OCI-LY7 (cell line): ENCODE measurements around the gene COBL. TPM values are rescaled to one million over a fixed set of nuclear protein-coding genes. Genes with fewer than 3 reads are reported as not detected.

Source experiments
- BruUV-seq: library from RNA; stranded (reverse); fragments of 400-500 nt; replicated peaks from 2 replicates; lab custom pipeline; 2021; lab: Mats Ljungman, UMichigan
- CTCF ChIA-PET: fragments of 300-600 bp; sonication (Branson Sonifier 250); formaldehyde crosslinking; loops from one replicate; lab custom pipeline; 2022; ENCODE audit warnings: antibody characterized with exemption; ENCODE audit not compliant: unreplicated experiment; lab: Charles Lee
- POLR2A ChIA-PET: fragments of 300-600 bp; sonication (Branson Sonifier 250); formaldehyde crosslinking; loops from one replicate; lab custom pipeline; 2022; ENCODE audit warnings: antibody characterized with exemption; lab: Charles Lee
- DNase-seq: peaks from one replicate; pipeline ENCODE4 v3.0.0-alpha.2; 2015; ENCODE audit warnings: low spot score
- H2AFZ ChIP-seq: fragments of 200-600 bp; sonication (generic), shearing (Covaris generic); 2 replicates; pipeline ENCODE4 v1.6.1; 2014; ENCODE audit warnings: mild to moderate bottlenecking, antibody characterized with exemption, low read length, moderate library complexity
- H3K27ac ChIP-seq: fragments of 200-600 bp; sonication (generic); 2 replicates; pipeline ENCODE4 v1.5.1; 2014; ENCODE audit warnings: mixed run types, low read depth, mild to moderate bottlenecking, moderate library complexity, low read length, inconsistent platforms; ENCODE audit not compliant: poor library complexity, severe bottlenecking
- H3K36me3 ChIP-seq: fragments of 200-600 bp; sonication (generic); 2 replicates; pipeline ENCODE4 v1.6.1; 2014; ENCODE audit warnings: mild to moderate bottlenecking, antibody characterized with exemption, low read length, moderate library complexity, mixed read lengths; ENCODE audit not compliant: insufficient read depth
- H3K4me1 ChIP-seq: fragments of 200-600 bp; sonication (generic); 2 replicates; pipeline ENCODE4 v1.5.1; 2014; ENCODE audit warnings: mild to moderate bottlenecking, low read length; ENCODE audit not compliant: insufficient read depth, poor library complexity, severe bottlenecking
- H3K4me2 ChIP-seq: fragments of 200-600 bp; sonication (generic); 2 replicates; pipeline ENCODE4 v1.6.1; 2014; ENCODE audit warnings: mild to moderate bottlenecking, low read length
- H3K4me3 ChIP-seq: fragments of 200-600 bp; sonication (generic); 2 replicates; pipeline ENCODE4 v1.5.1; 2014; ENCODE audit warnings: mild to moderate bottlenecking, low read depth, low read length; ENCODE audit not compliant: poor library complexity, severe bottlenecking
- H3K79me2 ChIP-seq: fragments of 200-600 bp; sonication (generic); 2 replicates; pipeline ENCODE4 v1.6.1; 2016; ENCODE audit warnings: low read depth, mild to moderate bottlenecking, low read length, moderate library complexity, mixed read lengths; ENCODE audit not compliant: insufficient read depth
- H3K9me2 ChIP-seq: fragments of 200-600 bp; sonication (generic); 2 replicates; pipeline ENCODE4 v1.6.1; 2016; ENCODE audit warnings: mild to moderate bottlenecking, low read length, mixed read lengths; ENCODE audit not compliant: insufficient read depth
- H3K9me3 ChIP-seq: fragments of 200-600 bp; sonication (generic); 2 replicates; pipeline ENCODE4 v1.6.1; 2014; ENCODE audit warnings: mild to moderate bottlenecking, mixed run types, low read length, mixed read lengths
- H4K20me1 ChIP-seq: fragments of 200-600 bp; sonication (generic); 2 replicates; pipeline ENCODE4 v1.6.1; 2014; ENCODE audit warnings: mild to moderate bottlenecking, antibody characterized with exemption, low read length, moderate library complexity, mixed read lengths; ENCODE audit not compliant: insufficient read depth
- CTCF ChIP-seq: fragments of 200-600 bp; sonication (generic); conservative IDR thresholded peaks from 2 replicates; pipeline ENCODE4 v1.5.1; 2014; ENCODE audit warnings: mild to moderate bottlenecking, antibody characterized with exemption, low read length, moderate library complexity, mixed read lengths
- EZH2phosphoT487 ChIP-seq: fragments of 200-600 bp; sonication (generic); IDR thresholded peaks from 2 replicates; pipeline ENCODE4 v1.6.1; 2018; ENCODE audit warnings: low read depth, borderline replicate concordance, mild to moderate bottlenecking, mixed run types, antibody characterized with exemption, low read length, moderate library complexity, mixed read lengths
- intact Hi-C: fragments of 100-400 bp; cut with micrococcal nuclease; formaldehyde crosslinking; loops from one replicate; pipeline ENCODE4 v1.10.0; 2022; ENCODE audit not compliant: unreplicated experiment
- total RNA-seq, 2 experiments: library from RNA; depleted of rRNA in 1 of 2; stranded (reverse); fragments of >200 nt in 1 of 2; shearing (Covaris generic) in 1 of 2; gene quantifications; 2 replicates each; pipeline ENCODE4 v1.2.3, GENCODE V29; 2014 to 2022

The COBL gene
- total RNA-seq, 2 experiments from 2014 or later, result not detected

- DNase-seq, result no peak
- TF ChIP-seq CTCF (no peak), EZH2phosphoT487 (no peak)
- H4K20me1 ChIP-seq, result no peaks in the 10 kb centered on the region
- intact Hi-C loops, result no loop called here
- no peaks in the 10 kb centered on the region for H3K4me1 ChIP-seq
- POLR2A ChIA-PET, result interaction anchor here (1.0 kb wide), 1 partner anchor 18 kb away, joined by 3 read pairs; no protein-coding TSS in a partner anchor
- no peaks in the 10 kb centered on the region for H3K9me3 ChIP-seq
- no TSS peak for BruUV-seq
- no peaks in the 10 kb centered on the region for H3K36me3 ChIP-seq
- H3K4me3 ChIP-seq, result no peak overlapping the region
- H3K4me2 ChIP-seq, result no peak overlapping the region
- H3K79me2 ChIP-seq, result no peaks in the 10 kb centered on the region
- no peak overlapping the region for H2AFZ ChIP-seq
- H3K9me2 ChIP-seq, result no peaks in the 10 kb centered on the region
- H3K27ac ChIP-seq, result no peak overlapping the region
- CTCF ChIA-PET, result no interaction called here
Observed at GRCh38 chr7:51327287-51327717, 10.7 kb upstream of the COBL start.

- Histone ChIP-seq H3K9me3 (no peaks in the 10 kb centered on the region), H3K9me2 (no peaks in the 10 kb centered on the region), H4K20me1 (no peaks in the 10 kb centered on the region), H3K79me2 (no peaks in the 10 kb centered on the region), H3K4me3 (no peak overlapping the region), H2AFZ (no peak overlapping the region), H3K27ac (no peak overlapping the region), H3K36me3 (no peaks in the 10 kb centered on the region), H3K4me2 (no peak overlapping the region), H3K4me1 (no peaks in the 10 kb centered on the region)
- intact Hi-C loops, result no loop called here
- no peak for TF ChIP-seq EZH2phosphoT487
- TF ChIP-seq CTCF, result no peak
- no peak for DNase-seq
- ChIA-PET POLR2A (interaction anchor here (0.7 kb wide), 1 partner anchor 75 kb away, joined by 3 read pairs; no protein-coding TSS in a partner anchor), CTCF (no interaction called here)
- no TSS peak for BruUV-seq
Observed at GRCh38 chr7:51326656-51327286, 10.2 kb upstream of the COBL start.

GRCh38 chr7:51325908-51326307, 9.3 kb upstream of the COBL start:
- Histone ChIP-seq H3K9me3 (no peaks in the 10 kb centered on the region), H3K4me3 (no peak overlapping the region), H3K79me2 (no peaks in the 10 kb centered on the region), H3K4me2 (no peak overlapping the region), H4K20me1 (no peaks in the 10 kb centered on the region), H3K9me2 (no peaks in the 10 kb centered on the region), H3K27ac (no peak overlapping the region), H3K4me1 (no peaks in the 10 kb centered on the region), H2AFZ (no peak overlapping the region), H3K36me3 (no peaks in the 10 kb centered on the region)
- intact Hi-C loops, result no loop called here
- no peak for DNase-seq
- ChIA-PET POLR2A (no interaction called here), CTCF (no interaction called here)
- no TSS peak for BruUV-seq
- no peak for TF ChIP-seq EZH2phosphoT487
- TF ChIP-seq CTCF, result no peak
